Ishikawa (cell line): ENCODE data around the gene CILP2.

Experiments used
- CEBPB ChIP-seq: IDR thresholded peaks from 2 replicates; pipeline ENCODE4 v1.6.1; 2012
- CREB1 ChIP-seq: IDR thresholded peaks from 2 replicates; pipeline ENCODE4 v1.6.1; 2012; ENCODE audit warnings: low read depth
- EGR1 ChIP-seq: IDR thresholded peaks from 2 replicates; pipeline ENCODE4 v1.6.1; 2012
- EP300 ChIP-seq: IDR thresholded peaks from 2 replicates; pipeline ENCODE4 v1.6.1; 2012; ENCODE audit warnings: borderline replicate concordance
- FOXM1 ChIP-seq: IDR thresholded peaks from 2 replicates; pipeline ENCODE4 v1.6.1; 2012; ENCODE audit warnings: low read depth, borderline replicate concordance
- NFIC ChIP-seq: IDR thresholded peaks from 2 replicates; pipeline ENCODE4 v1.6.1; 2012
- RAD21 ChIP-seq: IDR thresholded peaks from 2 replicates; pipeline ENCODE4 v1.6.1; 2012; ENCODE audit warnings: low read depth
- REST ChIP-seq: IDR thresholded peaks from 2 replicates; pipeline ENCODE4 v1.6.1; 2012; ENCODE audit warnings: low read depth, mild to moderate bottlenecking
- TAF1 ChIP-seq: IDR thresholded peaks from 2 replicates; pipeline ENCODE4 v1.6.1; 2012; ENCODE audit warnings: low read depth, mild to moderate bottlenecking
- TCF12 ChIP-seq: IDR thresholded peaks from 2 replicates; pipeline ENCODE4 v1.6.1; 2012; ENCODE audit warnings: low read depth
- TEAD4 ChIP-seq: IDR thresholded peaks from 2 replicates; pipeline ENCODE4 v1.6.1; 2012
- USF1 ChIP-seq: IDR thresholded peaks from 2 replicates; pipeline ENCODE4 v1.6.1; 2012
- YY1 ChIP-seq: IDR thresholded peaks from 2 replicates; pipeline ENCODE4 v1.6.1; 2012; ENCODE audit warnings: low read depth
- ZBTB7A ChIP-seq: IDR thresholded peaks from 2 replicates; pipeline ENCODE4 v1.6.1; 2012; ENCODE audit warnings: low read depth
- TF ChIP-seq, protein P1 (sequence below): IDR thresholded peaks from 2 replicates; pipeline ENCODE4 v1.6.1; 2012

The CILP2 gene

GRCh38 chr19:19495614-19496603 is 42.2 kb upstream of the CILP2 start:
- TF ChIP-seq TAF1 (no peak), EP300 (no peak), REST (no peak), CREB1 (no peak), EGR1 (no peak), NFIC (no peak), CEBPB (no peak), TCF12 (no peak), TEAD4 (no peak), YY1 (no peak), USF1 (no peak)
- TF ChIP-seq, protein P1, sequence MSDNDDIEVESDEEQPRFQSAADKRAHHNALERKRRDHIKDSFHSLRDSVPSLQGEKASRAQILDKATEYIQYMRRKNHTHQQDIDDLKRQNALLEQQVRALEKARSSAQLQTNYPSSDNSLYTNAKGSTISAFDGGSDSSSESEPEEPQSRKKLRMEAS: no peak

GRCh38 chr19:19498255-19498991 is 39.6 kb upstream of the CILP2 start:
- TF ChIP-seq YY1: no peak
- TF ChIP-seq REST: no peak
- TF ChIP-seq, protein P1: no peak
- no peak for TF ChIP-seq ZBTB7A
- no peak for TF ChIP-seq TEAD4
- no peak for TF ChIP-seq RAD21
- no peak for TF ChIP-seq EP300

GRCh38 chr19:19499272-19499995 is 38.6 kb upstream of the CILP2 start:
- no peak for TF ChIP-seq REST

DNA sequence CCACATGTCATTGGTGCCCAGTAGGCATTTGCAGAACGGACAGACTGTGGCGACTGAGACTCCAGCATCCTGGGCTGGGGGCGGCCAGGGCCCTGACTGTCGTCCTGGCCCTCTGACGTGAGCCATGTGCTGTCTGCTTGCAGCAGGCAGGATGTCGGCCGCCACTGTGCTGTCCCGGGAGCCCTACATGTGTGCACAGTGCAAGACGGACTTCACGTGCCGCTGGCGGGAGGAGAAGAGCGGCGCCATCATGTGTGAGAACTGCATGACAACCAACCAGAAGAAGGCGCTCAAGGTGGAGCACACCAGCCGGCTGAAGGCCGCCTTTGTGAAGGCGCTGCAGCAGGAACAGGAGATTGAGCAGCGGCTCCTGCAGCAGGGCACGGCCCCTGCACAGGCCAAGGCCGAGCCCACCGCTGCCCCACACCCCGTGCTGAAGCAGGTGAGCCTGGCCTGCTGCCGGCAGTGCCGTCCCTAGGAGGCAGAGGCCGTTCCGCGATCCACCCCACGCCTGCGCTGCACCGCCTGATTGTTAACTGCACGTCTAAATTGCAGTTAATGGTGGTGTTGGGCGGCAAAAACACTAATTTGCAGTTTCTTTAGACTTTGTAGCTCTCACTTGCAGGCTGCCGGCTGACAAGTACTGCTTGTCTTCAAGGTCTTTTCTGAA is 37.0 kb upstream of the CILP2 start:
- TF ChIP-seq TEAD4 (no peak), EGR1 (no peak), TAF1 (no peak), NFIC (no peak), YY1 (no peak), CEBPB (no peak), REST (no peak), USF1 (no peak), RAD21 (no peak), CREB1 (no peak), FOXM1 (no peak), ZBTB7A (no peak), TCF12 (no peak), EP300 (no peak)
- TF ChIP-seq, protein P1: no peak
